ENCODE results near the gene TIMD4.

DNA sequence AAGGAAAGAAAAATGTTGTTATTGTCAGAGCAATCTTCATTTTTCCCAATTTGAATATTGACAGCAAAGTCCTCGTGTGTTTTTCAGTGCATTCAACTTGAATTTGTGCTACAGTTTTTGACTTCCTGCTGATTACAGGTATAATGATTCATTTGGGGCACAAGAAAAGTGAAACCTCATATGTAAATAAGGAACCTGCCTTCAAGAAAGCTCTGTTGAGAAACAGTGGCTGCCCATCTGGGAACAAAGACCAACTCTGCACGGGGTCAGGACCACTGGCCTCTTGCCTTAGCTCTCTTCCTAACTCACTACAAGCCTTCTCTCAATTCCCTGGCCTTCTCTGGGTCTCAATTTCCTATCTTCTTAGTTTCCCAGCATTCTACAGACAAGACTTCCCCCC is 21.0 kb downstream of the TIMD4 start:
- TF ChIP-seq, protein P1, sequence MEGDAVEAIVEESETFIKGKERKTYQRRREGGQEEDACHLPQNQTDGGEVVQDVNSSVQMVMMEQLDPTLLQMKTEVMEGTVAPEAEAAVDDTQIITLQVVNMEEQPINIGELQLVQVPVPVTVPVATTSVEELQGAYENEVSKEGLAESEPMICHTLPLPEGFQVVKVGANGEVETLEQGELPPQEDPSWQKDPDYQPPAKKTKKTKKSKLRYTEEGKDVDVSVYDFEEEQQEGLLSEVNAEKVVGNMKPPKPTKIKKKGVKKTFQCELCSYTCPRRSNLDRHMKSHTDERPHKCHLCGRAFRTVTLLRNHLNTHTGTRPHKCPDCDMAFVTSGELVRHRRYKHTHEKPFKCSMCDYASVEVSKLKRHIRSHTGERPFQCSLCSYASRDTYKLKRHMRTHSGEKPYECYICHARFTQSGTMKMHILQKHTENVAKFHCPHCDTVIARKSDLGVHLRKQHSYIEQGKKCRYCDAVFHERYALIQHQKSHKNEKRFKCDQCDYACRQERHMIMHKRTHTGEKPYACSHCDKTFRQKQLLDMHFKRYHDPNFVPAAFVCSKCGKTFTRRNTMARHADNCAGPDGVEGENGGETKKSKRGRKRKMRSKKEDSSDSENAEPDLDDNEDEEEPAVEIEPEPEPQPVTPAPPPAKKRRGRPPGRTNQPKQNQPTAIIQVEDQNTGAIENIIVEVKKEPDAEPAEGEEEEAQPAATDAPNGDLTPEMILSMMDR (IDR thresholded peaks at IDR 0.05; ENCODE audit: low read length), result no peak
- TF ChIP-seq EZH2 (IDR thresholded peaks at IDR 0.05; ENCODE audit: borderline replicate concordance, low read length), result no peak

Measured in OCI-LY1 (cell line).